ENCODE results near the gene IRX6.

IRX6 gene

GRCh38 chr16:55325080-55325447 is 1.1 kb downstream of the IRX6 start:
- H3K36me3 ChIP-seq (ENCODE audit: control insufficient read depth, insufficient read depth, low read length) = no peaks in the 10 kb centered on the region
- H3K27me3 ChIP-seq (ENCODE audit: control insufficient read depth, insufficient read depth, low read length) = peaks cover 71% of the 10 kb centered on the region
- H3K9me3 ChIP-seq (ENCODE audit: control insufficient read depth, insufficient read depth, low read length) = no peaks in the 10 kb centered on the region
- H3K4me3 ChIP-seq (ENCODE audit: low read depth, low read length) = peak overlapping the region; percentile 64
- H3K9ac ChIP-seq (ENCODE audit: low read depth, low read length) = peak overlapping the region; percentile 47
- H3K4me1 ChIP-seq (ENCODE audit: control insufficient read depth, insufficient read depth, low read length) = peaks cover 2% of the 10 kb centered on the region

- peaks cover 76% of the 10 kb centered on the region for H3K27me3 ChIP-seq (ENCODE audit: control insufficient read depth, insufficient read depth, low read length)
These were observed 1.6 kb downstream of the IRX6 start for GRCh38 chr16:55325458-55326109.

GRCh38 chr16:55326261-55327092 is 2.5 kb downstream of the IRX6 start:
- Histone ChIP-seq H3K36me3 (ENCODE audit: control insufficient read depth, insufficient read depth, low read length) (no peaks in the 10 kb centered on the region), H3K4me1 (ENCODE audit: control insufficient read depth, insufficient read depth, low read length) (peaks cover 5% of the 10 kb centered on the region), H3K27me3 (ENCODE audit: control insufficient read depth, insufficient read depth, low read length) (peaks cover 85% of the 10 kb centered on the region), H3K9me3 (ENCODE audit: control insufficient read depth, insufficient read depth, low read length) (no peaks in the 10 kb centered on the region), H3K4me3 (ENCODE audit: low read depth, low read length) (no peak overlapping the region), H3K9ac (ENCODE audit: low read depth, low read length) (no peak overlapping the region)

More at GRCh38 chr16:55325458-55326109, 1.6 kb downstream of the IRX6 start:
- Histone ChIP-seq H3K4me1 (ENCODE audit: control insufficient read depth, insufficient read depth, low read length) (peaks cover 4% of the 10 kb centered on the region), H3K9me3 (ENCODE audit: control insufficient read depth, insufficient read depth, low read length) (no peaks in the 10 kb centered on the region), H3K4me3 (ENCODE audit: low read depth, low read length) (no peak overlapping the region), H3K36me3 (ENCODE audit: control insufficient read depth, insufficient read depth, low read length) (no peaks in the 10 kb centered on the region), H3K9ac (ENCODE audit: low read depth, low read length) (no peak overlapping the region)

GRCh38 chr16:55328611-55329569 is 4.9 kb downstream of the IRX6 start:
- H3K27me3 ChIP-seq (ENCODE audit: control insufficient read depth, insufficient read depth, low read length) = peaks cover 92% of the 10 kb centered on the region
- no peak overlapping the region for H3K9ac ChIP-seq (ENCODE audit: low read depth, low read length)
- peaks cover 5% of the 10 kb centered on the region for H3K4me1 ChIP-seq (ENCODE audit: control insufficient read depth, insufficient read depth, low read length)
- no peaks in the 10 kb centered on the region for H3K36me3 ChIP-seq (ENCODE audit: control insufficient read depth, insufficient read depth, low read length)
- H3K4me3 ChIP-seq (ENCODE audit: low read depth, low read length) = peak overlapping the region; percentile 41
- no peaks in the 10 kb centered on the region for H3K9me3 ChIP-seq (ENCODE audit: control insufficient read depth, insufficient read depth, low read length)

- Histone ChIP-seq H3K36me3 (ENCODE audit: control insufficient read depth, insufficient read depth, low read length) (no peaks in the 10 kb centered on the region), H3K4me1 (ENCODE audit: control insufficient read depth, insufficient read depth, low read length) (peaks cover 5% of the 10 kb centered on the region), H3K9me3 (ENCODE audit: control insufficient read depth, insufficient read depth, low read length) (no peaks in the 10 kb centered on the region), H3K4me3 (ENCODE audit: low read depth, low read length) (no peak overlapping the region), H3K27me3 (ENCODE audit: control insufficient read depth, insufficient read depth, low read length) (peaks cover 98% of the 10 kb centered on the region), H3K9ac (ENCODE audit: low read depth, low read length) (no peak overlapping the region)
These were observed 5.9 kb downstream of the IRX6 start for GRCh38 chr16:55329791-55330428.

GRCh38 chr16:55330781-55331647 is 7.0 kb downstream of the IRX6 start:
- peaks cover 98% of the 10 kb centered on the region for H3K27me3 ChIP-seq (ENCODE audit: control insufficient read depth, insufficient read depth, low read length)
- H3K4me1 ChIP-seq (ENCODE audit: control insufficient read depth, insufficient read depth, low read length) = peaks cover 5% of the 10 kb centered on the region
- H3K9ac ChIP-seq (ENCODE audit: low read depth, low read length) = no peak overlapping the region
- peak overlapping the region; percentile 46 for H3K4me3 ChIP-seq (ENCODE audit: low read depth, low read length)
- H3K36me3 ChIP-seq (ENCODE audit: control insufficient read depth, insufficient read depth, low read length) = no peaks in the 10 kb centered on the region
- no peaks in the 10 kb centered on the region for H3K9me3 ChIP-seq (ENCODE audit: control insufficient read depth, insufficient read depth, low read length)

GRCh38 chr16:55331648-55332185 is 7.7 kb downstream of the IRX6 start:
- peaks cover 5% of the 10 kb centered on the region for H3K4me1 ChIP-seq (ENCODE audit: control insufficient read depth, insufficient read depth, low read length)
- peak overlapping the region; percentile 46 for H3K4me3 ChIP-seq (ENCODE audit: low read depth, low read length)
- H3K9ac ChIP-seq (ENCODE audit: low read depth, low read length) = no peak overlapping the region
- H3K36me3 ChIP-seq (ENCODE audit: control insufficient read depth, insufficient read depth, low read length) = no peaks in the 10 kb centered on the region
- H3K9me3 ChIP-seq (ENCODE audit: control insufficient read depth, insufficient read depth, low read length) = no peaks in the 10 kb centered on the region
- H3K27me3 ChIP-seq (ENCODE audit: control insufficient read depth, insufficient read depth, low read length) = peaks cover 99% of the 10 kb centered on the region

GRCh38 chr16:55333684-55334083 is 9.7 kb downstream of the IRX6 start:
- H3K9me3 ChIP-seq (ENCODE audit: control insufficient read depth, insufficient read depth, low read length) = no peaks in the 10 kb centered on the region
- H3K4me3 ChIP-seq (ENCODE audit: low read depth, low read length) = no peak overlapping the region
- H3K9ac ChIP-seq (ENCODE audit: low read depth, low read length) = no peak overlapping the region
- H3K27me3 ChIP-seq (ENCODE audit: control insufficient read depth, insufficient read depth, low read length) = peaks cover 91% of the 10 kb centered on the region
- H3K4me1 ChIP-seq (ENCODE audit: control insufficient read depth, insufficient read depth, low read length) = peaks cover 4% of the 10 kb centered on the region
- no peaks in the 10 kb centered on the region for H3K36me3 ChIP-seq (ENCODE audit: control insufficient read depth, insufficient read depth, low read length)

GRCh38 chr16:55338646-55339045 is 14.6 kb downstream of the IRX6 start:
- Histone ChIP-seq H3K4me3 (ENCODE audit: low read depth, low read length) (no peak overlapping the region), H3K36me3 (ENCODE audit: control insufficient read depth, insufficient read depth, low read length) (no peaks in the 10 kb centered on the region), H3K4me1 (ENCODE audit: control insufficient read depth, insufficient read depth, low read length) (no peaks in the 10 kb centered on the region), H3K9ac (ENCODE audit: low read depth, low read length) (no peak overlapping the region), H3K27me3 (ENCODE audit: control insufficient read depth, insufficient read depth, low read length) (peaks cover 49% of the 10 kb centered on the region), H3K9me3 (ENCODE audit: control insufficient read depth, insufficient read depth, low read length) (no peaks in the 10 kb centered on the region)

- Histone ChIP-seq H3K27me3 (ENCODE audit: control insufficient read depth, insufficient read depth, low read length) (peaks cover 31% of the 10 kb centered on the region), H3K9me3 (ENCODE audit: control insufficient read depth, insufficient read depth, low read length) (no peaks in the 10 kb centered on the region), H3K4me3 (ENCODE audit: low read depth, low read length) (no peak overlapping the region), H3K9ac (ENCODE audit: low read depth, low read length) (no peak overlapping the region), H3K36me3 (ENCODE audit: control insufficient read depth, insufficient read depth, low read length) (no peaks in the 10 kb centered on the region), H3K4me1 (ENCODE audit: control insufficient read depth, insufficient read depth, low read length) (no peaks in the 10 kb centered on the region)
These were observed 16.4 kb downstream of the IRX6 start for GRCh38 chr16:55340445-55340844.

Data from iPS-15b (cell line).